Endothelial cell of umbilical vein (primary cell): ENCODE measurements around the gene KIF3A.

Experiments
- EZH2 ChIP-seq: IDR thresholded peaks from 2 replicates; pipeline ENCODE4 v1.6.1; 2012; ENCODE audit warnings: borderline replicate concordance, low read depth, mild to moderate bottlenecking, moderate library complexity, low read length, inconsistent platforms; ENCODE audit not compliant: severe bottlenecking
- MYC ChIP-seq: IDR thresholded peaks from one replicate; pipeline ENCODE4 v1.6.1; 2011; ENCODE audit warnings: mild to moderate bottlenecking, low read depth, low read length

DNA sequence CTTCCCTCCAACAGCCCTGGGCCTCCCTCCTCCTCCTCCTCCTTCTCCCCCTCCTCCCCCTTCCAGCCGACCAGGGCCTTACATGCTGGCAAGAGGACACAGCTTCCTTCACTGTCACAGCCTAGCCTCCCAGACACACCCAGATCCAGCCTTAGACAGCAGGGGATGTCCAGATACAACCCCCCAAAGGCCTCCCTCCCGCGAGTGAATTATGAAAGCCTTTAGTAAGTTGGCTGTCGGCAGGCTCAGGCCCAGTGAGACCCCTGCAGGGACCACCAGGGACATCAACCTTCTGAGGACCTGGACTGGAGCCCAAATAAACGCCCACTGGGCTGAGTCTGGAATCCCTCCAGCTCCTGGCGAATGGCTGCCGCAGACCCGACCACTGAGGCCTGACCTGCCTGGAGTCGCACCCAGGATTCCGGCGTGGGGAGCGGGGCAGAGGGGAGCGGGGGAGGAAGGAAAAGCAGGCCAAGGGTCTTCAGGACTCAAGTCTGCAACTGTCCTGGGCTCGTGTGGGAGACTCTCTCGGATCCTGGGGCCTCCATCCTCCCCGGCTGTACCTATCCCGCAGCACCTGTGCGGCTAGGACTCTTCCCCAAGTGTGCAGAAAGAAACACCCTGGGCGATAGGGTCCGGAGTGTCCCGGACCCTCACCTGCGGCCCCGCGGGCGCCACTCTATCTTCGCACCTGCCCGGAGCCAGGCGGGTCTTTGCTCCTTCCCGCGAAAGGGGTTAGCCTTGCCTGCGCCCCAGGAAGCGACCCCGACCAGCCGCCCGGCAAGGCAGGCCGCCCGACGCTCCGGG lies 39.0 kb upstream of the KIF3A start:
- no peak for TF ChIP-seq EZH2
- no peak for TF ChIP-seq MYC
